H9 (cell line): ENCODE results near the gene TAOK2. TPM values are rescaled to one million over a fixed set of nuclear protein-coding genes. Genes with fewer than 3 reads are reported as not detected.

Experiments used
- DNase-seq: peaks from one replicate; pipeline ENCODE4 v3.0.0-alpha.2; 2017
- H2AFZ ChIP-seq: one replicate; pipeline ENCODE4 v1.6.1; 2013; ENCODE audit warnings: mild to moderate bottlenecking, low read length, control low read depth, moderate library complexity
- H2AK5ac ChIP-seq: 2 replicates; pipeline ENCODE4 v1.6.1; 2013; ENCODE audit warnings: low read length, control low read depth, mixed read lengths; ENCODE audit not compliant: insufficient read length
- H2BK120ac ChIP-seq: one replicate; pipeline ENCODE4 v1.6.1; 2013; ENCODE audit warnings: low read depth, mild to moderate bottlenecking, low read length, control low read depth, inconsistent platforms; ENCODE audit not compliant: poor library complexity, severe bottlenecking
- H2BK12ac ChIP-seq: 2 replicates; pipeline ENCODE4 v1.6.1; 2013; ENCODE audit warnings: low read length, control low read depth, mixed read lengths, low read depth; ENCODE audit not compliant: insufficient read length
- H2BK15ac ChIP-seq: 2 replicates; pipeline ENCODE4 v1.6.1; 2013; ENCODE audit warnings: low read depth, low read length, control low read depth
- H2BK20ac ChIP-seq: one replicate; pipeline ENCODE4 v1.6.1; 2013; ENCODE audit warnings: low read depth, mild to moderate bottlenecking, low read length, control low read depth, inconsistent platforms; ENCODE audit not compliant: poor library complexity, severe bottlenecking
- H2BK5ac ChIP-seq: 2 replicates; pipeline ENCODE4 v1.6.1; 2013; ENCODE audit warnings: low read length, control low read depth, mixed read lengths; ENCODE audit not compliant: insufficient read length
- H3K14ac ChIP-seq: 2 replicates; pipeline ENCODE4 v1.6.1; 2013; ENCODE audit warnings: low read length, control low read depth; ENCODE audit not compliant: insufficient read depth
- H3K18ac ChIP-seq: 2 replicates; pipeline ENCODE4 v1.6.1; 2013; ENCODE audit warnings: low read depth, mild to moderate bottlenecking, mixed read lengths, low read length, control low read depth; ENCODE audit not compliant: insufficient read length
- H3K23ac ChIP-seq: 2 replicates; pipeline ENCODE4 v1.6.1; 2013; ENCODE audit warnings: low read length, control low read depth, mixed read lengths, low read depth; ENCODE audit not compliant: insufficient read length
- H3K23me2 ChIP-seq: 2 replicates; pipeline ENCODE4 v1.6.1; 2013; ENCODE audit warnings: low read depth, mild to moderate bottlenecking, mixed read lengths, low read length, control low read depth; ENCODE audit not compliant: insufficient read length, poor library complexity, severe bottlenecking
- H3K27ac ChIP-seq: 2 replicates; pipeline ENCODE4 v1.5.1; 2013; ENCODE audit warnings: low read length, control low read depth, mixed read lengths, low read depth; ENCODE audit not compliant: insufficient read length
- H3K27me3 ChIP-seq: 2 replicates; pipeline ENCODE4 v1.6.1; 2013; ENCODE audit warnings: low read length, control low read depth, inconsistent platforms; ENCODE audit not compliant: insufficient read depth
- H3K4ac ChIP-seq: 2 replicates; pipeline ENCODE4 v1.6.1; 2013; ENCODE audit warnings: low read depth, mild to moderate bottlenecking, control low read depth, inconsistent platforms, low read length, moderate library complexity
- H3K4me1 ChIP-seq: 2 replicates; pipeline ENCODE4 v1.6.1; 2013; ENCODE audit warnings: low read length, control low read depth, inconsistent platforms; ENCODE audit not compliant: insufficient read depth
- H3K4me2 ChIP-seq: 2 replicates; pipeline ENCODE4 v1.6.1; 2013; ENCODE audit warnings: low read length, control low read depth, mixed read lengths; ENCODE audit not compliant: insufficient read length, insufficient read depth
- H3K56ac ChIP-seq: 2 replicates; pipeline ENCODE4 v1.6.1; 2013; ENCODE audit warnings: low read depth, mild to moderate bottlenecking, mixed read lengths, low read length, control low read depth; ENCODE audit not compliant: insufficient read length
- H3K79me1 ChIP-seq: 2 replicates; pipeline ENCODE4 v1.6.1; 2013; ENCODE audit warnings: low read depth, mild to moderate bottlenecking, moderate library complexity, low read length, control low read depth, inconsistent platforms; ENCODE audit not compliant: insufficient read depth, poor library complexity, severe bottlenecking
- H3K79me2 ChIP-seq: 2 replicates; pipeline ENCODE4 v1.6.1; 2013; ENCODE audit warnings: low read length, control low read depth, inconsistent platforms; ENCODE audit not compliant: insufficient read depth
- H3K9ac ChIP-seq: 2 replicates; pipeline ENCODE4 v1.6.1; 2013; ENCODE audit warnings: low read length, control low read depth, mixed read lengths; ENCODE audit not compliant: insufficient read length; ENCODE audit errors: extremely low read depth
- H3K9me3 ChIP-seq: one replicate; pipeline ENCODE4 v1.6.1; 2013; ENCODE audit warnings: low read depth, low read length, inconsistent platforms; ENCODE audit not compliant: control insufficient read depth
- H3T11ph ChIP-seq: one replicate; pipeline ENCODE4 v1.6.1; 2013; ENCODE audit warnings: mild to moderate bottlenecking, low read length, control low read depth, inconsistent platforms
- H4K20me1 ChIP-seq: one replicate; pipeline ENCODE4 v1.6.1; 2013; ENCODE audit not compliant: control insufficient read depth, insufficient read length, insufficient read depth
- H4K5ac ChIP-seq: 2 replicates; pipeline ENCODE4 v1.6.1; 2013; ENCODE audit warnings: low read depth, mild to moderate bottlenecking, mixed read lengths, low read length, control low read depth; ENCODE audit not compliant: insufficient read length
- H4K8ac ChIP-seq: replicated peaks from 2 replicates; pipeline ENCODE4 v1.6.1; 2013; ENCODE audit warnings: low read length, control low read depth, mixed read lengths, low read depth; ENCODE audit not compliant: insufficient read length
- H4K91ac ChIP-seq: 2 replicates; pipeline ENCODE4 v1.6.1; 2013; ENCODE audit warnings: low read depth, mild to moderate bottlenecking, moderate library complexity, mixed read lengths, low read length, control low read depth; ENCODE audit not compliant: insufficient read length
- H3K27ac Mint-ChIP-seq, 3 experiments: 2 replicates in 2 of 3; 3 replicates in 1 of 3; pipeline ENCODE4 v1.8.0; 2020 to 2021; ENCODE audit warnings: mixed read lengths in 3 of 3, mild to moderate bottlenecking in 1 of 3, moderate library complexity in 1 of 3
- H3K27me3 Mint-ChIP-seq: 2 replicates; pipeline ENCODE4 v1.8.0; 2021; ENCODE audit warnings: low read depth, mild to moderate bottlenecking, moderate library complexity, mixed read lengths
- H3K36me3 Mint-ChIP-seq, 3 experiments: 2 replicates in 2 of 3; 3 replicates in 1 of 3; pipeline ENCODE4 v1.8.0; 2020 to 2021; ENCODE audit warnings: low read depth in 3 of 3, mixed read lengths in 3 of 3; ENCODE audit not compliant: insufficient read depth in 1 of 3
- H3K4me1 Mint-ChIP-seq, 2 experiments: 2 replicates each; pipeline ENCODE4 v1.8.0; 2020; ENCODE audit warnings: mixed read lengths in 2 of 2
- H3K4me3 Mint-ChIP-seq, 2 experiments: 2 replicates in 1 of 2; 3 replicates in 1 of 2; pipeline ENCODE4 v1.8.0; 2020 to 2021; ENCODE audit warnings: mild to moderate bottlenecking in 2 of 2, mixed read lengths in 2 of 2, moderate library complexity in 1 of 2
- H3K9me3 Mint-ChIP-seq, 2 experiments: 2 replicates in 1 of 2; 3 replicates in 1 of 2; pipeline ENCODE4 v1.8.0; 2020; ENCODE audit warnings: mild to moderate bottlenecking in 2 of 2, mixed read lengths in 2 of 2, moderate library complexity in 1 of 2
- WGBS: extraction: QIAGEN DNeasy Blood & Tissue Kit; methylation state at CpG from one replicate; pipeline ENCODE4 v1.1.7; 2013; ENCODE audit warnings: missing lambda C conversion rate, low lambda C conversion rate, mixed read lengths; ENCODE audit not compliant: insufficient read length; ENCODE audit errors: extremely low coverage; 5-methylcytosine and 5-hydroxymethylcytosine counted together
- total RNA-seq: library from RNA; stranded (reverse); gene quantifications from 2 replicates; pipeline ENCODE4 v1.2.1, GENCODE V29; 2021
- TF ChIP-seq, protein P1 (sequence below): fragments of 200-600 bp; sonication (generic); conservative IDR thresholded peaks from 3 replicates; pipeline ENCODE4 v1.8.0; 2021; ENCODE audit warnings: antibody characterized with exemption, mild to moderate bottlenecking

TAOK2 gene
- total RNA-seq, 1 experiment from 2014 or later = 43.9 TPM

DNA sequence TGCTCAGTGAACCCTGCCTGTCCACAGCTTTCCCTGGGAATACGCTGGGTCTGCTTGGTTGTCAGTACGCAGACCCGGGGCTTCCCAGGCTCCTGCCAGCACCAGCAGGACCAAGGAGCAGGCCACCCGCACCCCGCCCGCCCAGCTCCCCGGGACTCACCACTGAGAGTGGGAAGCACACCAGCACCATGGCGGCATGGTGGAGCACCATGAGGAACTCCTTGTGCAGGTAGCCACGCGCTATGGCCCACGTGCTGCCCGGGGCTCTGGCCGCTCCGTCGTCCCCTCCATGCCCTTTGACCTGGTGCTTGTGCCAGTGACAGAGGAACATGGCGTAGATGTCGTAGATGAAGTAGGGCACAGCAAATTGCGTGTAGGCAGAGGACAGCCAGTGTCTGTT, 52.8 kb downstream of the TAOK2 start:
- Histone ChIP-seq H3K9ac (no peak overlapping the region), H3K79me2 (no peaks in the 10 kb centered on the region; the same call in 1 of the 2 replicates), H2AFZ (no peak overlapping the region), H4K91ac (no peak overlapping the region), H2BK120ac (no peak overlapping the region), H3K9me3 (no peaks in the 10 kb centered on the region), H3K4me1 (peaks cover 3% of the 10 kb centered on the region; the same call in 1 of the 2 replicates), H2BK5ac (no peak overlapping the region), H3K14ac (no peak overlapping the region; the same call in 1 of the 2 replicates), H3K4me2 (no peak overlapping the region), H3K23ac (no peak overlapping the region), H2BK15ac (no peak overlapping the region), H3K4ac (no peak overlapping the region), H3T11ph (no peak overlapping the region), H2AK5ac (no peak overlapping the region), H3K27me3 (no peaks in the 10 kb centered on the region), H4K20me1 (no peaks in the 10 kb centered on the region), H2BK12ac (no peak overlapping the region), H3K18ac (no peak overlapping the region), H3K56ac (no peak overlapping the region), H3K27ac (no peak overlapping the region), H2BK20ac (no peak overlapping the region), H3K79me1 (no peaks in the 10 kb centered on the region), H4K8ac (no peak overlapping the region), H4K5ac (no peak overlapping the region), H3K23me2 (peaks cover 16% of the 10 kb centered on the region)
- Mint-ChIP-seq H3K27me3 (no peaks in the 10 kb centered on the region; the same call in none of the 2 replicates), H3K27ac (no peak overlapping the region), H3K4me3 (peak overlapping the region in 1 of 2 experiments; percentile 12; a peak in 1 of 5 replicates), H3K4me1 (peaks cover 18 to 34% of the 10 kb centered on the region in 2 experiments), H3K36me3 (peaks cover 6 to 16% (median 10%) of the 10 kb centered on the region in 3 experiments; a peak in 5 of 7 replicates), H3K9me3 (no peaks in the 10 kb centered on the region; a peak in 1 of 5 replicates)
- TF ChIP-seq, protein P1, sequence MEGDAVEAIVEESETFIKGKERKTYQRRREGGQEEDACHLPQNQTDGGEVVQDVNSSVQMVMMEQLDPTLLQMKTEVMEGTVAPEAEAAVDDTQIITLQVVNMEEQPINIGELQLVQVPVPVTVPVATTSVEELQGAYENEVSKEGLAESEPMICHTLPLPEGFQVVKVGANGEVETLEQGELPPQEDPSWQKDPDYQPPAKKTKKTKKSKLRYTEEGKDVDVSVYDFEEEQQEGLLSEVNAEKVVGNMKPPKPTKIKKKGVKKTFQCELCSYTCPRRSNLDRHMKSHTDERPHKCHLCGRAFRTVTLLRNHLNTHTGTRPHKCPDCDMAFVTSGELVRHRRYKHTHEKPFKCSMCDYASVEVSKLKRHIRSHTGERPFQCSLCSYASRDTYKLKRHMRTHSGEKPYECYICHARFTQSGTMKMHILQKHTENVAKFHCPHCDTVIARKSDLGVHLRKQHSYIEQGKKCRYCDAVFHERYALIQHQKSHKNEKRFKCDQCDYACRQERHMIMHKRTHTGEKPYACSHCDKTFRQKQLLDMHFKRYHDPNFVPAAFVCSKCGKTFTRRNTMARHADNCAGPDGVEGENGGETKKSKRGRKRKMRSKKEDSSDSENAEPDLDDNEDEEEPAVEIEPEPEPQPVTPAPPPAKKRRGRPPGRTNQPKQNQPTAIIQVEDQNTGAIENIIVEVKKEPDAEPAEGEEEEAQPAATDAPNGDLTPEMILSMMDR = no peak
- no CpG with 5 or more reads among the region's 18 CpGs for WGBS
- no peak for DNase-seq
